Measurements from ENCODE around the gene UBE2Q1. TPM values are rescaled to one million over a fixed set of nuclear protein-coding genes. Genes with fewer than 3 reads are reported as not detected.

UBE2Q1 gene
- total RNA-seq, 4 donors from 2014 or later: 30.6 to 60.2 (median 32.0) TPM

- Histone ChIP-seq H3K4me3 (peak within 1 kb of the TSS; percentile 41), H3K4me1 (peaks cover 9% of the 10 kb centered on the region), H3K36me3 (no peaks in the 10 kb centered on the region), H3K27ac (no peak within 1 kb of the TSS), H3K9me3 (no peaks in the 10 kb centered on the region), H3K27me3 (peaks cover 16% of the 10 kb centered on the region)
- WGBS: 2% methylated on average over 46 of the region's 53 CpGs
- TF ChIP-seq CTCF (IDR thresholded peaks at IDR 0.05) (no peak), POLR2AphosphoS5 (IDR thresholded peaks at IDR 0.05) (no peak), POLR2A (IDR thresholded peaks at IDR 0.05) (no peak), EP300 (IDR thresholded peaks at IDR 0.05) (no peak)
- no peak for DNase-seq (ENCODE audit: low spot score in 2 of 2)
Observed at GRCh38 chr1:154567386-154568156, 9.1 kb upstream of the UBE2Q1 start, which contains the start of gene CHRNB2. Gene CHRNB2 (plus strand): TSS chr1:154567778. CDS start chr1:154568045, 267 bp downstream.

GRCh38 chr1:154565876-154566275 is 7.4 kb upstream of the UBE2Q1 start:
- no peak for DNase-seq (ENCODE audit: low spot score in 2 of 2)
- H3K9me3 ChIP-seq: no peaks in the 10 kb centered on the region
- peaks cover 16% of the 10 kb centered on the region for H3K27me3 ChIP-seq
- no peak for TF ChIP-seq EP300 (IDR thresholded peaks at IDR 0.05)
- TF ChIP-seq POLR2A (IDR thresholded peaks at IDR 0.05): no peak
- TF ChIP-seq CTCF (IDR thresholded peaks at IDR 0.05): no peak
- no peak for TF ChIP-seq POLR2AphosphoS5 (IDR thresholded peaks at IDR 0.05)
- H3K4me1 ChIP-seq: peaks cover 9% of the 10 kb centered on the region
- 79% methylated on average over 6 of the region's 6 CpGs for WGBS
- no peak overlapping the region for H3K27ac ChIP-seq
- no peak overlapping the region for H3K4me3 ChIP-seq
- H3K36me3 ChIP-seq: no peaks in the 10 kb centered on the region

- DNase-seq (ENCODE audit: low spot score in 2 of 2): peak; percentile 92 to 93
- 7% methylated on average over 13 of the region's 13 CpGs for WGBS
Observed at GRCh38 chr1:154559466-154560044, 1.1 kb upstream of the UBE2Q1 start.

GRCh38 chr1:154558720-154559465 is 431 bp upstream of the UBE2Q1 start:
- no peaks in the 10 kb centered on the region for H3K9me3 ChIP-seq
- peaks cover 34% of the 10 kb centered on the region for H3K4me1 ChIP-seq
- WGBS: 0% methylated on average over 13 of the region's 57 CpGs
- peaks cover 20% of the 10 kb centered on the region for H3K36me3 ChIP-seq
- H3K27ac ChIP-seq: peak overlapping the region; percentile 88
- TF ChIP-seq EP300 (IDR thresholded peaks at IDR 0.05) (peak; percentile 71), CTCF (IDR thresholded peaks at IDR 0.05) (no peak), POLR2A (IDR thresholded peaks at IDR 0.05) (no peak), POLR2AphosphoS5 (IDR thresholded peaks at IDR 0.05) (peak; percentile 74 to 99 (median 83))
- peak; percentile 100 for DNase-seq (ENCODE audit: low spot score in 2 of 2)
- H3K27me3 ChIP-seq: no peaks in the 10 kb centered on the region
- H3K4me3 ChIP-seq: peak overlapping the region; percentile 97

More at GRCh38 chr1:154559466-154560044, 1.1 kb upstream of the UBE2Q1 start:
- Histone ChIP-seq H3K27me3 (no peaks in the 10 kb centered on the region), H3K27ac (peak overlapping the region; percentile 88), H3K36me3 (peaks cover 14% of the 10 kb centered on the region), H3K4me1 (peaks cover 34% of the 10 kb centered on the region), H3K9me3 (no peaks in the 10 kb centered on the region), H3K4me3 (peak overlapping the region; percentile 97)
- TF ChIP-seq EP300 (IDR thresholded peaks at IDR 0.05): no peak
- TF ChIP-seq POLR2AphosphoS5 (IDR thresholded peaks at IDR 0.05): peak in 1 of 3 donors; percentile 66
- peak; percentile 76 to 87 for TF ChIP-seq CTCF (IDR thresholded peaks at IDR 0.05)
- TF ChIP-seq POLR2A (IDR thresholded peaks at IDR 0.05): no peak

Data from suprapubic skin (tissue), 4 donors.